ENCODE results near the gene ZNF385A.

Gene ZNF385A

DNA sequence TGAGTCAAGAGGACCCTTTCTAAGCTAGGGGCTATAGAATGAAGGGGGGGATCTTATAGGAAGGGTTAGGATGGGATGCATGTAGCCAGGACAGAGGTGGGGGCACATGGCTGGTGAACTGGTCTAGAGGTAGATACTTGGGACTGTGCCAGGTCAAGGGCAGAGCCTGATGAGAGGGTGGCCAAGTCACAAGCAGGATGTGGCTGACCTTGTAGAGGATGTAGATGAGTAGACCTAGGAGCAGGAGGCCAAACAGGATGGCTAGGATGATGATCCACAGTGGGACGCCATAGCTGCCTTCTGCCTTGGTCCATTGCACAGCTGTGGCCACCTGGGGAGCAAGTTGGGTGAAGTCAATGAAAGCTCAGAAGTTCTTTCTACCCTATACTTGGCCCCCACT is 12.6 kb upstream of the ZNF385A start:
- Histone ChIP-seq H3K9me3 (ENCODE audit: control insufficient read depth, insufficient read depth, low read length) (no peaks in the 10 kb centered on the region), H3K4me1 (ENCODE audit: control insufficient read depth, insufficient read depth, low read length) (peaks cover 8% of the 10 kb centered on the region), H3K27me3 (ENCODE audit: control insufficient read depth, insufficient read depth, low read length) (peaks cover 7% of the 10 kb centered on the region), H3K4me3 (ENCODE audit: low read depth, low read length) (no peak overlapping the region), H3K9ac (ENCODE audit: low read depth, low read length) (no peak overlapping the region), H3K36me3 (ENCODE audit: control insufficient read depth, insufficient read depth, low read length) (peaks cover 24% of the 10 kb centered on the region)

DNA sequence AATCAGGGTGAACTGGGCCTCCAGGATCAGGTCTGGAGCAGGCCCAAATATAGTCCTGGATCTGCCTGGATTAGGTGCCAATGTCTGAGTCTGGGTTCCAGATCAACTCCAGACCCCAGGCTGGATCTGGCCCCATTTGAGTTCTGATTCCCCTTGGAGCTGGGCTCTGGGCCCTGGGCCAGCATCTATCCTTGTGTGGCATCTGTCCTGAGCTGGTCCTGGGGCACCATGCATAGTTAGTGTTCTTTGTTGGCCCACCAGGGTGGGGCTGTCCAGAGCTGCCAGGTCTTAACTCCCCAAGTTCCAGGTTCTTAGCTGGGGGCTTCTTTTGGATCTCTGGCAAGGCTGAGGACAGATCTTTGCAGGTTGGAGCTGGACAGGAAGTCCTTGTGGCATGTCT is 11.0 kb upstream of the ZNF385A start:
- Histone ChIP-seq H3K9me3 (ENCODE audit: control insufficient read depth, insufficient read depth, low read length) (no peaks in the 10 kb centered on the region), H3K36me3 (ENCODE audit: control insufficient read depth, insufficient read depth, low read length) (peaks cover 21% of the 10 kb centered on the region)

DNA sequence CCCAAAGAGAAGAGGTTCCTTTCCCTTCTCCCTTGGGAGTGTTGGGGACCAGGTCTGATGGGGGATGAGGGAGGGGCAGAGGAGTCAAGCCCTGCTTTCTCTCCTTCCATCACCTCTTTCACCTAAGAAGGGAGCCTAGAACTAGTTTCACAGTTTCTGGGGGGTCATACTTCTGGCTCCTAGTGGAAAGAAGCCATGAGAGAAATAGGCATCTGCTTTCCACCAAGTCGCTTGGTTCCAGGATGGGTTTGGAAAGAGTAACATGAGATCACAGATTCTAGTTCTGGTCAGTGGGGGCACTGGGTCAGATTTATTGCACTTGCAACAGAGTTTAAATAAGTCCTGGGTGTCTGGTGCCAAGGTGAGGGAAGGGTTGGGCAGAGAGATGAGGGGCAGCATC is 10.5 kb upstream of the ZNF385A start:
- peaks cover 7% of the 10 kb centered on the region for H3K27me3 ChIP-seq (ENCODE audit: control insufficient read depth, insufficient read depth, low read length)
- H3K4me1 ChIP-seq (ENCODE audit: control insufficient read depth, insufficient read depth, low read length), result peaks cover 13% of the 10 kb centered on the region
- H3K4me3 ChIP-seq (ENCODE audit: low read depth, low read length), result no peak overlapping the region

More for the DNA sequence above, 11.0 kb upstream of the ZNF385A start:
- H3K27me3 ChIP-seq (ENCODE audit: control insufficient read depth, insufficient read depth, low read length), result peaks cover 7% of the 10 kb centered on the region
- no peak overlapping the region for H3K4me3 ChIP-seq (ENCODE audit: low read depth, low read length)
- no peak overlapping the region for H3K9ac ChIP-seq (ENCODE audit: low read depth, low read length)
- H3K4me1 ChIP-seq (ENCODE audit: control insufficient read depth, insufficient read depth, low read length), result peaks cover 13% of the 10 kb centered on the region

DNA sequence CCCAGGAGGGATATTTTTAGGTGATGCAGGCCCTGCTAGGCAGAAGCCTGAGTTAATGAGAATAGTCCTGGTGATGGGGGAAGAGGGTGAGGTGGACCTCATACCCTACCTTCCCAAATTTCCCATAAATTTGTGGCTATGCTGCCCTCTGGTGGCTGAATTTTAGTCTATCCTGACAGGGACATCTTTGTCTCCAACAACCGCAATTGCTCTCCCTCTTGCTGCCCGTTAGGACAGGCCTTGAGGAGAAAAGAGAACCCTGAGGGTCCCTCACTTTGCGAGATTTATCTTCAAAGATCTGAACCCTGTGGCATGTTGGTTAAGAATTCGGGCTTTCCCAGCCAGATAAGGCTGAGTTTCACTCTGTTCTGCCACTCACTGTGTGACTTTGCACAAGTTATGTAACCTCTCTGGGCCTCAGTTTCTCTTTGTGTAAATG is 9.8 kb upstream of the ZNF385A start:
- H3K9ac ChIP-seq (ENCODE audit: low read depth, low read length), result no peak overlapping the region
- H3K4me3 ChIP-seq (ENCODE audit: low read depth, low read length), result no peak overlapping the region
- peaks cover 20% of the 10 kb centered on the region for H3K36me3 ChIP-seq (ENCODE audit: control insufficient read depth, insufficient read depth, low read length)
- H3K4me1 ChIP-seq (ENCODE audit: control insufficient read depth, insufficient read depth, low read length), result peaks cover 20% of the 10 kb centered on the region
- H3K9me3 ChIP-seq (ENCODE audit: control insufficient read depth, insufficient read depth, low read length), result no peaks in the 10 kb centered on the region
- peaks cover 7% of the 10 kb centered on the region for H3K27me3 ChIP-seq (ENCODE audit: control insufficient read depth, insufficient read depth, low read length)

More for the DNA sequence above, 10.5 kb upstream of the ZNF385A start:
- Histone ChIP-seq H3K9me3 (ENCODE audit: control insufficient read depth, insufficient read depth, low read length) (no peaks in the 10 kb centered on the region), H3K36me3 (ENCODE audit: control insufficient read depth, insufficient read depth, low read length) (peaks cover 20% of the 10 kb centered on the region), H3K9ac (ENCODE audit: low read depth, low read length) (no peak overlapping the region)

DNA sequence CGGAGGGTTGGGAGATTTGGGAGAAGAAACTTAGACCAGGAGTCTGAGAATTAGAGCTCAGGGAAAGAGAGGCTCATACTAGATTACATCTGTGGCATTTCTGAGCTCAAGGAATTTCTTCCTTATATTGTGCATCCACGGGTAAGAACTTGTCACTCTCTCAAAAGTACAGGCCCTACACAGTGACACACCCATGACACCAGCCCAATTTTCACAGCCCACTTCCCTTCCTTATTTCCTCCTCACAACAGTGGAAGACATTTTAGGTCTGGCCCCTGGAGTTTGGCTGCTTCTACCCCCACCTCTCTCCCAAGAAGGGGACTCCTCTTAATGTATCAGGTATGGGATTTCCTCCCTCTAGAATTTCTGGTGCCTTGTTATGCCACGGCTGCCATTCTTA is 9.2 kb upstream of the ZNF385A start:
- Histone ChIP-seq H3K9me3 (ENCODE audit: control insufficient read depth, insufficient read depth, low read length) (no peaks in the 10 kb centered on the region), H3K4me1 (ENCODE audit: control insufficient read depth, insufficient read depth, low read length) (peaks cover 26% of the 10 kb centered on the region), H3K4me3 (ENCODE audit: low read depth, low read length) (no peak overlapping the region), H3K36me3 (ENCODE audit: control insufficient read depth, insufficient read depth, low read length) (peaks cover 22% of the 10 kb centered on the region), H3K9ac (ENCODE audit: low read depth, low read length) (no peak overlapping the region), H3K27me3 (ENCODE audit: control insufficient read depth, insufficient read depth, low read length) (peaks cover 7% of the 10 kb centered on the region)

DNA sequence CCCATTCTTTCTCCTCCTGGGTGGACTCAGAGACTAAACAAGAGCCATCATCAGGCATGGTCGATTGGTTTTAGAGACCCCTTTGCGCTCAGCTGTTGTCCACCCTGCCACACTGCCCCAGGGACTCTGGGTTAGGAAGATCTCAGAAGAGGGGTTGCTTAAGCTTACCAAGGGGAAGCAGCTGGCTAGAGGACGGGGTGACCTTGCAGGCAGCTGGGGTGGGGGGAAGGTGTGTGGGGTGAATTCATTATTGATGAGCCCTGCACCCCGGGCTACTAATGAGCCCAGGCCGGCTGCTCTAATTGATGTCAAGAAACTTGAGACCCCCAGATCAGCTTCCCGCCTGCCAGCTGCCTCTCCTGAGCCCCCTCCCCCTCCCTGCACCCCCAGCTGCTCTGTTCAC is 8.7 kb upstream of the ZNF385A start:
- Histone ChIP-seq H3K36me3 (ENCODE audit: control insufficient read depth, insufficient read depth, low read length) (peaks cover 18% of the 10 kb centered on the region), H3K4me3 (ENCODE audit: low read depth, low read length) (no peak overlapping the region), H3K4me1 (ENCODE audit: control insufficient read depth, insufficient read depth, low read length) (peaks cover 31% of the 10 kb centered on the region), H3K27me3 (ENCODE audit: control insufficient read depth, insufficient read depth, low read length) (peaks cover 7% of the 10 kb centered on the region), H3K9me3 (ENCODE audit: control insufficient read depth, insufficient read depth, low read length) (no peaks in the 10 kb centered on the region), H3K9ac (ENCODE audit: low read depth, low read length) (no peak overlapping the region)

DNA sequence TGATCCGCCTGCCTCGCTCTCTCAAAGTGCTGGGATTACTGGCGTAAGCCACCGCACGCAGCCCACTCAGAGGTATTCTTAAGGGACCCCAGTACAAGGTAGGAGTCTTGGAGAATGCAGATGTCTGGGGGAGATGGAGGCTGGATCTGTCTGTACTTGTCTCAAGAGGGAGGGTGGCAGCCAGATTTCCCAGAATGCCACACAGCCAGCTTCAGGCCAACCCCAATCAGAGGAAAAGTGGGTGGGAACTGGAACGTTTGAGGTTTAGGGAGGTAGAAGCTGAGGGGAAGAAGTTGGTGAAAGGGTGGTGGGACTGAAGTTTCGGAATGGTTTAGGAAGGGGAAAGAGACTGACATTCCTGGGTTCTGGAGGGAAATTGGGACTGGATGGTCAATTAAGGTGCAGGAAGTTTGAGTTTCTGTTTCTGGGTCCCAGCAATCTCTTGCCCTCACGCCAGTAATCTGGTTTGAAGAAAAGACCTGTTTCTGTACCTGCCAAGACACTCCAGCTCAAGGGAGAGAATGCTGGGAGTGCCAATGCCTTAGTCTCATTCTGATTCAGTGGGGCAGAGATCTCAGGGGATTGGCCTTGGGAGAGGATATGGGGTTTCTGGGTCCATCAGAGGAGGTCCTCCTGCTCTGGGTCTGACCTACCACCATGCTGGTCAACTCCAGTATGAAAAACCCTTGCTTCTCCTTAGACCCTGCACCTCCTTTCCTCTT is 8.1 kb upstream of the ZNF385A start:
- H3K36me3 ChIP-seq (ENCODE audit: control insufficient read depth, insufficient read depth, low read length), result peaks cover 16% of the 10 kb centered on the region
- H3K9ac ChIP-seq (ENCODE audit: low read depth, low read length), result no peak overlapping the region
- H3K27me3 ChIP-seq (ENCODE audit: control insufficient read depth, insufficient read depth, low read length), result peaks cover 7% of the 10 kb centered on the region
- H3K4me3 ChIP-seq (ENCODE audit: low read depth, low read length), result no peak overlapping the region
- no peaks in the 10 kb centered on the region for H3K9me3 ChIP-seq (ENCODE audit: control insufficient read depth, insufficient read depth, low read length)
- peaks cover 37% of the 10 kb centered on the region for H3K4me1 ChIP-seq (ENCODE audit: control insufficient read depth, insufficient read depth, low read length)

DNA sequence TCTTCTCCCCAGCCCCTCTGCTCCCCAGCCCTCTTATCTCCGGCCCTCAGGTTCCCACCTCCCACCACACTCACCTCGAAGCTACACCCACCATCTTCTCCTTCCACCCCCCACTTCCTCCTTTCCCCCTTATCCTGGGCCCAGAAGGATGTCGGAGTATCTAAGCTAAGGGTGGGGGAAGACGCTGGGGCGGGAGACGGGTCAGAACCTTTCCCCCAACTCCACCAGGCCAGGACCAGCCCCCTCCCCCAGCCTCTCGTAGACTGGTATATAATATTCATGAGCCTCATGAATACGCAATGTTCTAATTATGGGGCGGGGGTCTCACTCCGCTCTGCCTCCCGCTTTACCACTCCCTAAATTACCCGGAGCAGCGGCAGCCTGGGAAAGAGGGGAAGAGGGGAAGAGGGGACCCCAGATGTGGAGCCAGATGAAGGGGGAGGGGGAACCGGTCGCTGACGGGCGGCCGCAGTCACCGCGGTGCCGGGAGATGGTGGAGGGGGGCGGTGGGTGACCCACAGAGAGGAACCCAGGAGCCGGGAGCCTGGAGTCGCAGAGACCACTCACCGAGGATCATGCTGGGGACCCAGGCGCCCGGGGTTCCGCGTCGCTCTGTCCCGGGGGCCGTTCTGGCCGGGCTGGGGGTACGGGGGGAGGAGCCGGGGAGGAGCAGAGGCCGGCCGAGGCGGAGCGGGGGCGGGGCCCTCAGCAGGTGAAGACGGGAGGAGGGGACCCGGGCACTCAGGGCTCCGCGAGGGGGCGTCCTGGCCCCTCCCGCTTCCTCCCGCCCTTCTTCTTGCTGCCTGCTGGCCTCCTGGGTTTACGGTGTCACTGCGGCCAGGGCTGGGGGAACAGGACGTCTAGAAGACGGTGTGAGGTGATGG is 6.4 kb upstream of the ZNF385A start:
- Histone ChIP-seq H3K27me3 (ENCODE audit: control insufficient read depth, insufficient read depth, low read length) (peaks cover 7% of the 10 kb centered on the region), H3K36me3 (ENCODE audit: control insufficient read depth, insufficient read depth, low read length) (peaks cover 7% of the 10 kb centered on the region), H3K9me3 (ENCODE audit: control insufficient read depth, insufficient read depth, low read length) (no peaks in the 10 kb centered on the region), H3K4me3 (ENCODE audit: low read depth, low read length) (peak overlapping the region; percentile 72), H3K4me1 (ENCODE audit: control insufficient read depth, insufficient read depth, low read length) (peaks cover 54% of the 10 kb centered on the region), H3K9ac (ENCODE audit: low read depth, low read length) (peak overlapping the region; percentile 60)

DNA sequence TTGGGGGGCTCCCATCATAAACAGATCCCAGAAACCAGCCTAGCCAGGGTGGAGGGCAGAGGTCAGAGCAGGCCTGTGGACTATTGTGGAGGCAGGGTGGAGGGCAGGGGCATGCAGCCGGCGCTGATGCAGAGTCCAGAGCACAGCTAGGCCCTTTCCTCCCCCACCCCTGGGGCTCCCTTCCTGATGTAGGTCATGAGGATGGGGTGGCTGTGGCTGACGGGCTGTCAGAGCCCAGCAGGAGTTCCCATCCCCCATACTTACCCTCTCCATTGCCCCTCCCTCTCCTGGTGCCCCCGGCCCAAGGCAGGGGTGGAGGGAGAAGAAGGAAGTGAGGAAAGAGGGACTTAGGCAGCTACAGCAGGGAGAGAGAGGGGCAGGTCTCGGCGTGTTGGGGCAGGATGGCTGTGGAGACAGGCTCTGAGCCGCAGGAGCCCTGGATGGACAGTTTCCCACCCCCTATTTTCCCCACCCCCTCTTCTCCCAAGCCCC is 5.7 kb upstream of the ZNF385A start:
- Histone ChIP-seq H3K9me3 (ENCODE audit: control insufficient read depth, insufficient read depth, low read length) (no peaks in the 10 kb centered on the region), H3K4me3 (ENCODE audit: low read depth, low read length) (peak overlapping the region; percentile 72), H3K27me3 (ENCODE audit: control insufficient read depth, insufficient read depth, low read length) (peaks cover 7% of the 10 kb centered on the region), H3K9ac (ENCODE audit: low read depth, low read length) (no peak overlapping the region), H3K4me1 (ENCODE audit: control insufficient read depth, insufficient read depth, low read length) (peaks cover 58% of the 10 kb centered on the region), H3K36me3 (ENCODE audit: control insufficient read depth, insufficient read depth, low read length) (peaks cover 2% of the 10 kb centered on the region)

DNA sequence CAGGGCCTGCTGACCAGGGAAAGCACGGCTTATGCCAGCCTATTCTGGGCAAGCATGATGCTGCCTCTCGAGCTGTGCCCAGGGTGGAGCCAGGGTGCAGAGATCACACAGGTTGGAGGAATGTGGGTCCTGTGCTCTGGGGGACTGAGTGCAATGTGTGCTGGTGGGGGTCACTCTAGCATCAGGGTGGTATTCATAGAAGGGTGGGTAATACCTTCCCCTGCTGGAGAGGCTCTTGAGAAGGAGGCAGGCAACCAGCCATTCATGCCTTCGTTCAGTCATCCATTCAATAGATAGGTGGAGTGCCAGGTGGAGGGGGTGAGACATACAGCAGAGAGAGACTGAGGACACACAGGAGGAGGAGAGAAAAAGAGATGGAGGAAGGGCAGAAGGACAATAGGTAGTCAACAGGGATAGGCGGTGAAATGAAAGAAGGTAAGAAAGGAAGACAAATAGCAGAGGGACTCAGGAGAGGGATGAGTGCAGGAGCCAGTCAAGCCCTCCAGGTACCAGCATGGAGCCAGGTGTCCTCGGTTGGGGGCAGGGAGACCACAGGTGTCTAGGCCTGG is 5.2 kb upstream of the ZNF385A start:
- H3K27me3 ChIP-seq (ENCODE audit: control insufficient read depth, insufficient read depth, low read length), result peaks cover 7% of the 10 kb centered on the region
- H3K9me3 ChIP-seq (ENCODE audit: control insufficient read depth, insufficient read depth, low read length), result no peaks in the 10 kb centered on the region
- peak overlapping the region; percentile 72 for H3K4me3 ChIP-seq (ENCODE audit: low read depth, low read length)
- H3K9ac ChIP-seq (ENCODE audit: low read depth, low read length), result no peak overlapping the region
- H3K4me1 ChIP-seq (ENCODE audit: control insufficient read depth, insufficient read depth, low read length), result peaks cover 63% of the 10 kb centered on the region
- H3K36me3 ChIP-seq (ENCODE audit: control insufficient read depth, insufficient read depth, low read length), result peaks cover 2% of the 10 kb centered on the region

DNA sequence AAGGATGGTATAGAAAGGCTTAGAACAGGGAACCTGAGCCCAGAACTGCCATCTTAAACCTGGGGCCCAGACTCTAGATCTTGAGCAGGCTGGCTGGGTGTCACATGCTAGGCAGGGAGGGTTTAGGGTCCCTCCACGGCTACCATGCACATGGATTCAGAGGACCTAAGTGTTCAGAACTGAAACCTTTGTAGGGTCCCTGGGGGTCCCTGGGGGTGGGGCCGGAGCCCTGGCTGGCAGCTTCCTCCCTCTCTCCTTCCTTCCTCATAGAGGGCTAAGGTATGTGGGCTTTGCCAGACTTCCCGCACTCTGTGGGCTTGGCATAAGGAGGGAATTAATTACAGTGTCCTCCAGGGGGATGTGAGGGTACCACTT is 4.6 kb upstream of the ZNF385A start:
- peaks cover 68% of the 10 kb centered on the region for H3K4me1 ChIP-seq (ENCODE audit: control insufficient read depth, insufficient read depth, low read length)
- H3K9ac ChIP-seq (ENCODE audit: low read depth, low read length), result no peak overlapping the region
- H3K27me3 ChIP-seq (ENCODE audit: control insufficient read depth, insufficient read depth, low read length), result peaks cover 7% of the 10 kb centered on the region
- peak overlapping the region; percentile 72 for H3K4me3 ChIP-seq (ENCODE audit: low read depth, low read length)
- H3K9me3 ChIP-seq (ENCODE audit: control insufficient read depth, insufficient read depth, low read length), result no peaks in the 10 kb centered on the region
- peaks cover 2% of the 10 kb centered on the region for H3K36me3 ChIP-seq (ENCODE audit: control insufficient read depth, insufficient read depth, low read length)

All from iPS-15b (cell line).